ENCODE measurements around the gene TMEM181. TPM values are rescaled to one million over a fixed set of nuclear protein-coding genes. Genes with fewer than 3 reads are reported as not detected.

TMEM181 gene
- total and polyA plus RNA-seq, 2 of the 13 experiments (the other 11 are each of a cell fraction or from before 2014, with no cell fraction given), result 59.1 to 108 TPM

DNA sequence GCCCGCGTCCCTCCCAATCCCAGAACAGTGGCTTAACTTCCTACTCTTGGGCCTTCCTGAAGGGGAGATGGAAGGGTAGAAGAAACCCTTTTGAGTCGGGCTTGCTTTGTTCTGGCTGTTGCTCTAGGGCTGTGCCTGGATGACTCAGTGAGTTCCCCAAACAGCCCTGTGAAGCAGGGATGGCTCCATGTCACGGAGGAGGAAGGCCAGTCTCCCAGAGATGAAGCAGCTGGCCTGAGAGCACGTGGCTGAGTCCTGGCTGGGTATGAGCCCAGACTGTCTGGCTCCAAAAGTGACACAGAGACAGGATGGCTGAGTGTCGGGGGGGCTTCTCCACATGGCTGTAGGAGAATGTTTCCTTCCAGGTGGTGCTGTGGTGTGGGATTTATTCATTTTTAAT is 94.6 kb downstream of the TMEM181 start:
- Histone ChIP-seq H3K4me3 (replicated peaks in 1 of 3; ENCODE audit: insufficient read depth in 1 of 3, low read depth in 2 of 3, low read length in 3 of 3) (no peak overlapping the region), H3K9me3 (ENCODE audit: low read length) (no peaks in the 10 kb centered on the region), H3K36me3 (replicated peaks in 1 of 2; ENCODE audit: control insufficient read depth in 1 of 2, insufficient read depth in 2 of 2, low read length in 2 of 2) (no peaks in the 10 kb centered on the region), H3K79me2 (ENCODE audit: insufficient read depth, low read length) (no peaks in the 10 kb centered on the region), H2AFZ (ENCODE audit: low read length) (no peak overlapping the region), H3K4me1 (ENCODE audit: insufficient read depth, low read length) (peaks cover 40% of the 10 kb centered on the region), H3K27ac (ENCODE audit: extremely low read length, insufficient read depth, low read length) (no peak overlapping the region), H3K9ac (ENCODE audit: insufficient read depth, low read depth, low read length) (no peak overlapping the region), H3K4me2 (ENCODE audit: low read depth, low read length) (peak overlapping the region; percentile 34; the same call in 1 of the 2 replicates), H4K20me1 (ENCODE audit: insufficient read depth, low read length) (no peaks in the 10 kb centered on the region), H3K27me3 (ENCODE audit: control insufficient read depth in 1 of 2, insufficient read depth in 2 of 2, low read length in 2 of 2) (peaks cover 0 to 27% of the 10 kb centered on the region in 2 experiments; a peak in 2 of 5 replicates)
- BruUV-seq (replicated peaks), result no TSS peak
- in situ Hi-C loops (cut with HindIII; ENCODE audit: extremely low pct_ligation_motif_present, low pct_unique_long_range_greater_than_20kb) (no loop called here), intact Hi-C loops (cut with micrococcal nuclease; ENCODE audit: unreplicated experiment) (no loop called here)
- DNase-seq (ENCODE audit: low spot score) (peak; percentile 41), FAIRE-seq (no peak), ATAC-seq (peak; percentile 78)
- ChIA-PET POLR2A (interaction anchor here (2.9 kb wide), 1 partner anchor 10 kb away, joined by 10 read pairs; the partner anchor contains the start of gene DYNLT1), CTCF (ENCODE audit: low intra/inter-chr PET ratio, low total read pairs) (no interaction called here)
- WGBS (ENCODE audit: low lambda C conversion rate), result 28% methylated on average over 6 of the region's 6 CpGs
- TF ChIP-seq MXI1 (IDR thresholded peaks at IDR 0.05; ENCODE audit: borderline replicate concordance, low read depth, low read length) (peak; percentile 69; the same call in 1 of the 3 replicates), RNF2 (conservative IDR thresholded peaks at IDR 0.05; ENCODE audit: low read depth) (0 out of 2 replicates have a peak, but pooled peaks have one; percentile 47), TFE3 (CRISPR knock-in tag; IDR thresholded peaks at IDR 0.05) (0 out of 2 replicates have a peak, but pooled peaks have one; percentile 53), MLX (CRISPR knock-in tag; IDR thresholded peaks at IDR 0.05) (peak; percentile 51; the same call in 1 of the 2 replicates), TBX2 (CRISPR knock-in tag; IDR thresholded peaks at IDR 0.05; ENCODE audit: borderline replicate concordance) (no peak), TFAP4 (IDR thresholded peaks at IDR 0.05; ENCODE audit: borderline replicate concordance, low read depth) (peak; percentile 75; the same call in 1 of the 2 replicates), FOSL2 (CRISPR knock-in tag; IDR thresholded peaks at IDR 0.05) (peak; percentile 80), SIN3A (IDR thresholded peaks at IDR 0.05; ENCODE audit: borderline replicate concordance, low read depth, low read length) (peak; percentile 34; the same call in 1 of the 2 replicates)
- TF ChIP-seq, protein P1, sequence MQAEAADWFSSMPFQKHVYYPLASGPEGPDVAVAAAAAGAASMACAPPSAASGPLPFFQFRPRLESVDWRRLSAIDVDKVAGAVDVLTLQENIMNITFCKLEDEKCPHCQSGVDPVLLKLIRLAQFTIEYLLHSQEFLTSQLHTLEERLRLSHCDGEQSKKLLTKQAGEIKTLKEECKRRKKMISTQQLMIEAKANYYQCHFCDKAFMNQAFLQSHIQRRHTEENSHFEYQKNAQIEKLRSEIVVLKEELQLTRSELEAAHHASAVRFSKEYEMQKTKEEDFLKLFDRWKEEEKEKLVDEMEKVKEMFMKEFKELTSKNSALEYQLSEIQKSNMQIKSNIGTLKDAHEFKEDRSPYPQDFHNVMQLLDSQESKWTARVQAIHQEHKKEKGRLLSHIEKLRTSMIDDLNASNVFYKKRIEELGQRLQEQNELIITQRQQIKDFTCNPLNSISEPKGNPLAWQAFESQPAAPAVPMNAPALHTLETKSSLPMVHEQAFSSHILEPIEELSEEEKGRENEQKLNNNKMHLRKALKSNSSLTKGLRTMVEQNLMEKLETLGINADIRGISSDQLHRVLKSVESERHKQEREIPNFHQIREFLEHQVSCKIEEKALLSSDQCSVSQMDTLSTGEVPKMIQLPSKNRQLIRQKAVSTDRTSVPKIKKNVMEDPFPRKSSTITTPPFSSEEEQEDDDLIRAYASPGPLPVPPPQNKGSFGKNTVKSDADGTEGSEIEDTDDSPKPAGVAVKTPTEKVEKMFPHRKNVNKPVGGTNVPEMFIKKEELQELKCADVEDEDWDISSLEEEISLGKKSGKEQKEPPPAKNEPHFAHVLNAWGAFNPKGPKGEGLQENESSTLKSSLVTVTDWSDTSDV (CRISPR knock-in tag; IDR thresholded peaks at IDR 0.05), result no peak
- TF ChIP-seq, protein P2, sequence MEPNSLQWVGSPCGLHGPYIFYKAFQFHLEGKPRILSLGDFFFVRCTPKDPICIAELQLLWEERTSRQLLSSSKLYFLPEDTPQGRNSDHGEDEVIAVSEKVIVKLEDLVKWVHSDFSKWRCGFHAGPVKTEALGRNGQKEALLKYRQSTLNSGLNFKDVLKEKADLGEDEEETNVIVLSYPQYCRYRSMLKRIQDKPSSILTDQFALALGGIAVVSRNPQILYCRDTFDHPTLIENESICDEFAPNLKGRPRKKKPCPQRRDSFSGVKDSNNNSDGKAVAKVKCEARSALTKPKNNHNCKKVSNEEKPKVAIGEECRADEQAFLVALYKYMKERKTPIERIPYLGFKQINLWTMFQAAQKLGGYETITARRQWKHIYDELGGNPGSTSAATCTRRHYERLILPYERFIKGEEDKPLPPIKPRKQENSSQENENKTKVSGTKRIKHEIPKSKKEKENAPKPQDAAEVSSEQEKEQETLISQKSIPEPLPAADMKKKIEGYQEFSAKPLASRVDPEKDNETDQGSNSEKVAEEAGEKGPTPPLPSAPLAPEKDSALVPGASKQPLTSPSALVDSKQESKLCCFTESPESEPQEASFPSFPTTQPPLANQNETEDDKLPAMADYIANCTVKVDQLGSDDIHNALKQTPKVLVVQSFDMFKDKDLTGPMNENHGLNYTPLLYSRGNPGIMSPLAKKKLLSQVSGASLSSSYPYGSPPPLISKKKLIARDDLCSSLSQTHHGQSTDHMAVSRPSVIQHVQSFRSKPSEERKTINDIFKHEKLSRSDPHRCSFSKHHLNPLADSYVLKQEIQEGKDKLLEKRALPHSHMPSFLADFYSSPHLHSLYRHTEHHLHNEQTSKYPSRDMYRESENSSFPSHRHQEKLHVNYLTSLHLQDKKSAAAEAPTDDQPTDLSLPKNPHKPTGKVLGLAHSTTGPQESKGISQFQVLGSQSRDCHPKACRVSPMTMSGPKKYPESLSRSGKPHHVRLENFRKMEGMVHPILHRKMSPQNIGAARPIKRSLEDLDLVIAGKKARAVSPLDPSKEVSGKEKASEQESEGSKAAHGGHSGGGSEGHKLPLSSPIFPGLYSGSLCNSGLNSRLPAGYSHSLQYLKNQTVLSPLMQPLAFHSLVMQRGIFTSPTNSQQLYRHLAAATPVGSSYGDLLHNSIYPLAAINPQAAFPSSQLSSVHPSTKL (CRISPR knock-in tag; IDR thresholded peaks at IDR 0.05), result 0 out of 2 replicates have a peak, but pooled peaks have one; percentile 8
- TF ChIP-seq, protein P3, sequence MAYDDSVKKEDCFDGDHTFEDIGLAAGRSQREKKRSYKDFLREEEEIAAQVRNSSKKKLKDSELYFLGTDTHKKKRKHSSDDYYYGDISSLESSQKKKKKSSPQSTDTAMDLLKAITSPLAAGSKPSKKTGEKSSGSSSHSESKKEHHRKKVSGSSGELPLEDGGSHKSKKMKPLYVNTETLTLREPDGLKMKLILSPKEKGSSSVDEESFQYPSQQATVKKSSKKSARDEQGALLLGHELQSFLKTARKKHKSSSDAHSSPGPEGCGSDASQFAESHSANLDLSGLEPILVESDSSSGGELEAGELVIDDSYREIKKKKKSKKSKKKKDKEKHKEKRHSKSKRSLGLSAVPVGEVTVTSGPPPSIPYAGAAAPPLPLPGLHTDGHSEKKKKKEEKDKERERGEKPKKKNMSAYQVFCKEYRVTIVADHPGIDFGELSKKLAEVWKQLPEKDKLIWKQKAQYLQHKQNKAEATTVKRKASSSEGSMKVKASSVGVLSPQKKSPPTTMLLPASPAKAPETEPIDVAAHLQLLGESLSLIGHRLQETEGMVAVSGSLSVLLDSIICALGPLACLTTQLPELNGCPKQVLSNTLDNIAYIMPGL (CRISPR knock-in tag; IDR thresholded peaks at IDR 0.05; ENCODE audit: borderline replicate concordance in 1 of 2, low read depth in 1 of 2), result 0 out of 4 replicates have a peak, but pooled peaks of 1 of the 2 experiments have one; percentile 16

All from HepG2 (cell line).